Stomach (tissue), 4 donors: ENCODE measurements around the gene PANX1.

Experiments used
- CTCF ChIP-seq, 7 experiments: fragments of 450-650 bp in 4 of 7; fragments of 200-600 bp in 3 of 7; sonication (generic) in 3 of 7; IDR thresholded peaks; one replicate each; pipeline ENCODE4 v1.5.1; 2016 to 2019; ENCODE audit warnings: antibody characterized with exemption in 7 of 7, control low read depth in 2 of 7, mild to moderate bottlenecking in 1 of 7
- POLR2A ChIP-seq, 4 donors: fragments of 450-650 bp; IDR thresholded peaks; one replicate each; pipeline ENCODE4 v1.6.1; 2016; ENCODE audit warnings: antibody characterized with exemption in 4 of 4, control low read depth in 2 of 4, mild to moderate bottlenecking in 1 of 4, moderate library complexity in 1 of 4

GRCh38 chr11:94198718-94199117, 70.1 kb downstream of the PANX1 start:
- no peak for TF ChIP-seq CTCF (IDR thresholded peaks at IDR 0.05)
- no peak for TF ChIP-seq POLR2A (IDR thresholded peaks at IDR 0.05)
